Gastroesophageal sphincter (tissue), 4 donors: ENCODE measurements around the gene MT1X. TPM values are rescaled to one million over a fixed set of nuclear protein-coding genes. Genes with fewer than 3 reads are reported as not detected.
"Not testable (repeated sequence)": the region's sequence is repeated elsewhere in the genome, so short reads cannot be mapped to it uniquely, and the experiment has no call there.

Experiments used
- ATAC-seq: fragments of 150-250 bp; one replicate; pipeline ENCODE4 v1.9.1; 2016; ENCODE audit warnings: mild to moderate bottlenecking, moderate library complexity
- H3K27ac ChIP-seq, 4 donors: fragments of 200-600 bp; sonication (generic) in 3 of 4; 1 replicate in 3 of 4; 2 replicates in 1 of 4; pipeline ENCODE4 v1.5.1; 2016 to 2019
- H3K27me3 ChIP-seq: fragments of 200-600 bp; sonication (generic); one replicate; pipeline ENCODE4 v1.5.1; 2019
- H3K36me3 ChIP-seq, 2 donors: fragments of 200-600 bp; sonication (generic); one replicate each; pipeline ENCODE4 v1.5.1; 2019; ENCODE audit warnings: control low read depth in 1 of 2
- H3K4me1 ChIP-seq, 3 donors: fragments of 200-600 bp; sonication (generic); 1 replicate in 2 of 3; 2 replicates in 1 of 3; pipeline ENCODE4 v1.5.1; 2016 to 2019; ENCODE audit warnings: control low read depth in 2 of 3
- H3K4me3 ChIP-seq, 2 donors: fragments of 200-600 bp; sonication (generic); one replicate each; pipeline ENCODE4 v1.5.1; 2019; ENCODE audit warnings: mild to moderate bottlenecking in 1 of 2, moderate library complexity in 1 of 2
- H3K9me3 ChIP-seq, 3 donors: fragments of 200-600 bp; sonication (generic); one replicate each; pipeline ENCODE4 v1.5.1; 2017 to 2019; ENCODE audit warnings: control low read depth in 2 of 3
- EP300 ChIP-seq: sonication (generic); formaldehyde crosslinking; IDR thresholded peaks from one replicate; pipeline ENCODE4 v1.6.1; 2017; ENCODE audit warnings: antibody characterized with exemption, mild to moderate bottlenecking
- POLR2A ChIP-seq, 2 donors: fragments of 450-650 bp; IDR thresholded peaks; one replicate each; pipeline ENCODE4 v1.6.1; 2017; ENCODE audit warnings: antibody characterized with exemption in 2 of 2, mild to moderate bottlenecking in 2 of 2, moderate library complexity in 1 of 2
- POLR2AphosphoS5 ChIP-seq: sonication (generic); formaldehyde crosslinking; IDR thresholded peaks from one replicate; pipeline ENCODE4 v1.6.1; 2017; ENCODE audit warnings: antibody characterized with exemption
- WGBS, 2 donors: methylation state at CpG; one replicate each; pipeline ENCODE4 v1.1.5; 2018; ENCODE audit warnings: low coverage in 1 of 2; 5-methylcytosine and 5-hydroxymethylcytosine counted together
- total RNA-seq, 4 donors: library from RNA; depleted of rRNA; stranded (reverse); fragments of >200 nt; gene quantifications; one replicate each; pipeline ENCODE4 v1.1.0, GENCODE V29; 2016
- TF ChIP-seq, protein P1 (sequence below), 4 experiments: fragments of 200-600 bp in 2 of 4; fragments of 450-650 bp in 2 of 4; sonication (generic) in 1 of 4; IDR thresholded peaks; one replicate each; pipeline ENCODE4 v1.5.1; 2017 to 2019; ENCODE audit warnings: antibody characterized with exemption in 4 of 4, mild to moderate bottlenecking in 2 of 4, moderate library complexity in 2 of 4

Gene MT1X
- total RNA-seq, 4 donors from 2014 or later, result 265 to 685 (median 330) TPM

DNA sequence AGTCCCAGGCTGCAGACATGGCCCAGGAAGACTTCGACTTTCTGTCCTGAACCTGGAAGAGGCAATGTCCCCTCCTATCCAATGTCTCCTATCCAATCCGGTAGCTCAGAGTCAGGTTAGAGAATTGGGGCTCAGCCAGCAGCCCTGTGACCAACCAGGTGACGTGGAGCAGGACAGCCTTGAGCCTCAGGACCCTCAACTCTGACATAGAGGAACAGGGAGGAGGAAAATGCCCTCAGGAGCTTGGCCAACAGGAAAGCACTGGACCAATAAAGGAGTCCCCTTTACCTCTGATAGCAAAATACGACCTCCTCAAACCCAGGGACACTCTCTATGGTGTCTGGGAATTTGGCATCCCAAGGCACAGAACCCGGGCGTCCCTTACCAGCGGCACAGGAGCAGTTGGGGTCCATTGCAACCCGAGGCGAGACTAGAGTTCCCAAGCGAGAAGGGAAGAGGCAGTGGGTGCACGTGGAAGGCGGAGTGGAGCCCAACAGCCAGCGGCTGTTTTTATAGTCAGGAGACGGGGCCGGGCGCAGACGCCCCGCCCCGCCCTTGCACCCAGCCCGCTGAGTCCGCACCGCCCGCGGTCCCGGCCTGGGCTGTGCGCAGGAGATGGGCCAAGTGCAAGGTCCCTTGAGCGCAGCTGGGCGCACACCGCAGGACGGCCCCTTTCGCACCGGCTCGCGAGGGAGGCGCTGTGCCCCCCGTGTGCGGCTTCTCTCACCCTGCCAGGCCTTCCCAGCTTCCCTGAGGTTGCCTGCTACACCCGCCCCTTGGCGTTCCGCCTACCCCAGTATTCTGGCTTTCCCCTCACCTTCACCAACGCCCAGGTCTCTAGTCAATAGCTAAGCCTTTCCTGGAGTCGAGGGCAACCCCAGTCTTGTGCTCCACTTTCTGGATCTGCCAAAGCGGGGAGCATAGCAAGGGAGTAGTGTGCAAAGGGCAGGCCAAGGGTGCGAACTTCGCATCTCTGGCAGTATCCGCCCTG, 14.4 kb upstream of the MT1X start, which contains the start of gene MT1G:
Gene MT1G (minus strand): TSS at position 485 of the 991 bp plus-strand sequence. CDS start 72 bp downstream, at position 413.
- Histone ChIP-seq H3K36me3 (no peaks in the 10 kb centered on the region), H3K4me3 (peak within 1 kb of the TSS in 1 of 2 donors; percentile 29), H3K9me3 (no peaks in the 10 kb centered on the region), H3K4me1 (peaks cover 0 to 26% (median 15%) of the 10 kb centered on the region in 3 donors), H3K27me3 (peaks cover 100% of the 10 kb centered on the region), H3K27ac (no peak within 1 kb of the TSS)
- 5 to 45% methylated on average over 10 to 22 of the region's 46 CpGs for WGBS, 2 donors
- TF ChIP-seq, protein P1, sequence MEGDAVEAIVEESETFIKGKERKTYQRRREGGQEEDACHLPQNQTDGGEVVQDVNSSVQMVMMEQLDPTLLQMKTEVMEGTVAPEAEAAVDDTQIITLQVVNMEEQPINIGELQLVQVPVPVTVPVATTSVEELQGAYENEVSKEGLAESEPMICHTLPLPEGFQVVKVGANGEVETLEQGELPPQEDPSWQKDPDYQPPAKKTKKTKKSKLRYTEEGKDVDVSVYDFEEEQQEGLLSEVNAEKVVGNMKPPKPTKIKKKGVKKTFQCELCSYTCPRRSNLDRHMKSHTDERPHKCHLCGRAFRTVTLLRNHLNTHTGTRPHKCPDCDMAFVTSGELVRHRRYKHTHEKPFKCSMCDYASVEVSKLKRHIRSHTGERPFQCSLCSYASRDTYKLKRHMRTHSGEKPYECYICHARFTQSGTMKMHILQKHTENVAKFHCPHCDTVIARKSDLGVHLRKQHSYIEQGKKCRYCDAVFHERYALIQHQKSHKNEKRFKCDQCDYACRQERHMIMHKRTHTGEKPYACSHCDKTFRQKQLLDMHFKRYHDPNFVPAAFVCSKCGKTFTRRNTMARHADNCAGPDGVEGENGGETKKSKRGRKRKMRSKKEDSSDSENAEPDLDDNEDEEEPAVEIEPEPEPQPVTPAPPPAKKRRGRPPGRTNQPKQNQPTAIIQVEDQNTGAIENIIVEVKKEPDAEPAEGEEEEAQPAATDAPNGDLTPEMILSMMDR (IDR thresholded peaks at IDR 0.05), result no peak
- TF ChIP-seq POLR2AphosphoS5 (no peak), EP300 (no peak), POLR2A (IDR thresholded peaks at IDR 0.05) (no peak)
- ATAC-seq, result peak; percentile 73

DNA sequence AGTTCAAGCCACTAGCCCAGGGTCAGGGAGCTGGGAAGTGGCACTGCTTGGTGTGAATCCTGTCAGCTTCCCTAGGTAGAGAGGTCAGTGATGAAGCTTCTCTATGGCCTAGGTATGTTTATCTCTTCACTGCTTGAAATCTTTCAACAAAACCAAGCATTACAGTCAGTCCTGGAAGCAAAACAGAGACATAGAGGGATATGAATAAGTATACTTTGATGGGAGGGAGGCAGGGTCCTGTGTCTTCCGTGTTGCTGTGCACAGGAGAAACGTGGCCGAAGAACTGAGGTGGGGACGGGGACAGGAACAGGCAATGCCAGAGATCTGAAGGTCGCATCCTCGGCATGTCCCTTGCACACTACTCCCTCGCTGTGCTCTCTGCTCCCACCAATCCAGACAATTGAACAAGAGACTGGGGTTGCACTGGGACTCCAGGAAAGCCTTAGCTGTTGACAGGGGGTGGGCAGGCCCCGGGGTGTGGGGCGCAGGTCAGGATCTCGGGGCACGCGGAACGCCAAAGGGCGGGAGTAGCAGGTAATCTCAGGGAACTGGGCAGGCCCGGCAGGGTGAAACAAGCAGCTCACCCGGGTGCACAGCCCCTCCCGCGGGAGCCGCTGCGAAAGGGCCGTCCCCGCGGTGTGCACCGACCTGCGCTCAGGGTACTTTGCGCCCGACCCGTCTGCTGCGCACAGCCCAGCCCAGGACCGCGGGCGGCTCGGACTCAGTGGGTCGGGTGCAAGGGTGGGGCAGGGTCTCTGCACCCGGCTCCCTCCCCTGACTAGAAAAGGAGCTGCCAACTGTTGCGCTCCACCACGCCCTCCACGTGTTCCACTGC, 13.0 kb upstream of the MT1X start, which contains the start of gene MT1H:
Gene MT1H (plus strand): TSS at position 810 of the 835 bp plus-strand sequence. CDS start 71 bp downstream, outside the sequence.
- H3K27me3 ChIP-seq, result peaks cover 98% of the 10 kb centered on the region
- peaks cover 0 to 20% (median 12%) of the 10 kb centered on the region in 3 donors for H3K4me1 ChIP-seq
- WGBS, 2 donors, result 46 to 88% methylated on average over 4 to 8 of the region's 38 CpGs
- no peak within 1 kb of the TSS for H3K27ac ChIP-seq
- no peaks in the 10 kb centered on the region for H3K36me3 ChIP-seq
- no peak within 1 kb of the TSS for H3K4me3 ChIP-seq
- peak; percentile 17 for ATAC-seq
- TF ChIP-seq, protein P1 (IDR thresholded peaks at IDR 0.05), result no peak
- TF ChIP-seq POLR2AphosphoS5, result no peak
- no peaks in the 10 kb centered on the region for H3K9me3 ChIP-seq

DNA sequence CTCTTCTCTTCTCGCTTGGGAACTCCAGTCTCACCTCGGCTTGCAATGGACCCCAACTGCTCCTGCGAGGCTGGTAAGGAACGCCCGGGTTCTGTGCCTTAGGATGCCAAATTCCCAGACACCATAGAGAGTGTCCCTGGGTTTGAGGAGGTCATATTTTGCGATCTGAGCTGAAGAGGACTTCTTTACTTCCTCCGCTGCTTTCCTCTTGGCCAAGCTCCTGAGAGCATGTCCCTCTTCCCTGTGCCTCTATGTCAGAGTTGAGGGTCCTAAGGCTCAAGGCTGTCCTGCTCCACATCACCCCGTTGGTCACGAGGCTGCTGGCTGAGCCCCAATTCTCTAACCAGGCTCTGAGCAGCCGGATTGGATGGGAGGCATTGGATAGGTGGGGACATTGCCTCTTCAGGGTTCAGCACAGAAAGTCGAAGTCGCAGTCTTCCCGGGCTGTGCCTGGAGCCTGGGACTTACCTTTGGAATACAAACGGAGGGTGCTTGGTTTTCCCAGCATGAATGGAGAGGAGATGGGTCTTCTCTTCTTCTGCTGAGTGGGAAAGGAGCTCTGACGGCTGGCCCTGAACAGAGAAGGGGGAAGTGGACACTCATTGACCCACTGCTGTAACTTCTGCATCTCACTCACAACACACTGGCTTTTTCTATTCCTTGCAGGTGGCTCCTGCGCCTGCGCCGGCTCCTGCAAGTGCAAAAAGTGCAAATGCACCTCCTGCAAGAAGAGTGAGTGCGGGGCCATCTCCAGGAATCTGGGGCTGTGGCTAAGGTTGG, 12.2 kb upstream of the MT1X start:
- Histone ChIP-seq H3K4me1 (peaks cover 0 to 20% (median 12%) of the 10 kb centered on the region in 3 donors), H3K27me3 (peaks cover 98% of the 10 kb centered on the region), H3K9me3 (no peaks in the 10 kb centered on the region), H3K4me3 (no peak overlapping the region), H3K27ac (no peak overlapping the region), H3K36me3 (no peaks in the 10 kb centered on the region)
- TF ChIP-seq, protein P1 (IDR thresholded peaks at IDR 0.05), result no peak
- no peak for TF ChIP-seq POLR2A (IDR thresholded peaks at IDR 0.05)
- TF ChIP-seq EP300, result no peak
- TF ChIP-seq POLR2AphosphoS5, result no peak
- 7 to 26% methylated on average over 9 to 15 of the region's 19 CpGs for WGBS, 2 donors
- ATAC-seq, result no peak

DNA sequence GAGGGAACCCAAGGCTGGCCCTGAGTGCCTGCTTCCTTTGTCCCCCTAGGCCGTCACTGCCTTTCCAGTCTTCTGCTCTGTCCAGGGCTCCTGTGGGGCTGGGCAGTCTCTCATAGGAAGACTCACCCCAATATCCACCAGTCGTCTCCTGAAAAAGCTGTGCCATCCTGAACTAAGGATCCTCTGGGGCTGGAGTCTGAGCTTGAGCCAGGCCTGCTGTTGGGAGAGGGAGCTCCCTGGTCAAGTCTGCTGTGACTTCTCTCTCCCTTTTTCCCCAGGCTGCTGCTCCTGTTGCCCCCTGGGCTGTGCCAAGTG, 11.7 kb upstream of the MT1X start:
- peaks cover 98% of the 10 kb centered on the region for H3K27me3 ChIP-seq
- no peak for TF ChIP-seq EP300
- TF ChIP-seq, protein P1 (IDR thresholded peaks at IDR 0.05), result no peak
- no peak for TF ChIP-seq POLR2AphosphoS5
- TF ChIP-seq POLR2A (IDR thresholded peaks at IDR 0.05), result no peak

DNA sequence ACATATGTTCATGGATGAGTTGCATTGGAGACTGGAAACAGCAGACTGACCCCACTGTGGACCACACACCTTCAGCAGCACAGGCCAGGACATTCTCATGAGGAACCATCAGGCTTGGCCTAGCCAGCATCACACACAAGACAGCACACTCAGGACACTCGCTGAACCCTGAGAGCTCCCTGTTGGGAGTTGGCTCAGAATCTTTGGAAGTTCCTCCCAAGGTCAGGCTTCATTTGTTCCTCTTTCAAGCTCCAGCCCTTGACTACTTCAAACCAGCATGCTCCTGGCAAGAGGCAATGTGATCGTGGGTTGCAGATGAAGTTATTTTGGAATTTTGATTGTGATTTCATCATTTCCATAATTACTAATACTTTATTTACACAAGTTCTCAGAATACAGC, 10.6 kb upstream of the MT1X start:
- H3K36me3 ChIP-seq, H3K4me3 ChIP-seq, H3K9me3 ChIP-seq, H3K27ac ChIP-seq: not testable (repeated sequence)
- 71 to 77% methylated on average over 2 of the region's 2 CpGs for WGBS, 2 donors
- peaks cover 98% of the 10 kb centered on the region for H3K27me3 ChIP-seq
- ATAC-seq, result peak; percentile 23
- H3K4me1 ChIP-seq, result peaks cover 0 to 31% (median 19%) of the 10 kb centered on the region in 3 donors

More for the DNA sequence above, 11.7 kb upstream of the MT1X start:
- 82% methylated on average over 2 of the region's 2 CpGs; no CpG with 5 or more reads in 1 of the 2 donors for WGBS, 2 donors
- Histone ChIP-seq H3K36me3 (no peaks in the 10 kb centered on the region), H3K27ac (no peak overlapping the region), H3K4me1 (peaks cover 0 to 23% (median 13%) of the 10 kb centered on the region in 3 donors), H3K4me3 (no peak overlapping the region), H3K9me3 (no peaks in the 10 kb centered on the region)
- no peak for ATAC-seq

DNA sequence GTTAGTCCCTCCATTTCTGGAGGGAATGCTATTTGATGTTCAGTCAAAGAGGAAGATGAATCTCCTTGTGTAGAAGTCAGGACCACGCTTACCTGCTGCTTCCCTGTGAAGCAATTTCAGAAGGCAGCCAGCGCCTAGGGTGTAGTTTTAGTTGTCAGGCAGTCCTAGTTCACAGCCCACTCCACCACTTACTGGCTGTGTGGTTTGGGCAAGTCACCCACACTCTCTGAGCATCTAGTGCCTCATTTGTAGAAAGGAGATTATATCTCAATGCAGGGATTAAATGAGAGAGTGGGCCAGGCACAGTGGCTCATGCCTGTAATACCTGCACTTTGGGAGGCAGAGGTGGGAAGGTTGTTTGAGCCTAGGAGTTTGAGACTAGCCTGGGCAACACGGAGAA, 10.1 kb upstream of the MT1X start:
- H3K27ac ChIP-seq, H3K9me3 ChIP-seq, H3K36me3 ChIP-seq, H3K4me3 ChIP-seq, ATAC-seq: not testable (repeated sequence)
- Histone ChIP-seq H3K27me3 (peaks cover 98% of the 10 kb centered on the region), H3K4me1 (peaks cover 0 to 31% (median 19%) of the 10 kb centered on the region in 3 donors)
- 40 to 100% methylated on average over 1 of the region's 3 CpGs for WGBS, 2 donors
